ENCODE measurements around the gene THOC6. TPM values are rescaled to one million over a fixed set of nuclear protein-coding genes. Genes with fewer than 3 reads are reported as not detected.
A peak's percentile ranks its signal among the peaks of the same experiment; 100 is the strongest.

Gene THOC6
- total RNA-seq, 1 donor from 2014 or later, result 30.2 TPM

DNA sequence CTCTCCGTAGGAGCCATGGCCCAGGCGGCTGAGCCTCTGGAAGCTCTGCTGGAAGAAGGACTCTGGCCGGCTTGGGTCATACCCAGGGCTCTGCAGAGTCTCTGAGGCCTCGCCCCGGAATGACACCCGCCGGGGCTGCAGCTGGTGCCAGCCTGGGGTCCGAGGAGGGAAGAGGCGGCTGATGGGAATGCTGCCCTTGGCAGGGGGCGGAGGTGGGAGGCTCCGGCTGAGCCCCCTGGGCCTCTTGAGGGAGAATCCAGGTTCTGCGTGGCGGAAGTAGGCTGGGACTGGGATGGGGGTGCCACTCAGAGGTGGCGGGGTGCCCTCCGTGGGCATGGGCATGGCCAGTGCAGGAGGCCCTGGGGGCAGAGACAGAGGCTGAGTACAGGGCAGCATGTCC lies 47.2 kb upstream of the THOC6 start:
- no peak overlapping the region for H3K4me3 Mint-ChIP-seq (ENCODE audit: unreplicated experiment)
- TF ChIP-seq CTCF (IDR thresholded peaks at IDR 0.05; ENCODE audit: partially characterized antibody, unreplicated experiment), result no peak
- no peak for DNase-seq
- H3K36me3 Mint-ChIP-seq (ENCODE audit: unreplicated experiment), result no peaks in the 10 kb centered on the region
- H3K9me3 Mint-ChIP-seq (ENCODE audit: unreplicated experiment), result no peaks in the 10 kb centered on the region
- peaks cover 2% of the 10 kb centered on the region for H3K27me3 Mint-ChIP-seq (ENCODE audit: unreplicated experiment)
- H3K27ac Mint-ChIP-seq (ENCODE audit: unreplicated experiment), result no peak overlapping the region
- H3K4me1 Mint-ChIP-seq (ENCODE audit: low read depth, unreplicated experiment), result peaks cover 7% of the 10 kb centered on the region

- H3K36me3 Mint-ChIP-seq (ENCODE audit: unreplicated experiment), result no peaks in the 10 kb centered on the region
- H3K27ac Mint-ChIP-seq (ENCODE audit: unreplicated experiment), result no peak overlapping the region
- peaks cover 2% of the 10 kb centered on the region for H3K27me3 Mint-ChIP-seq (ENCODE audit: unreplicated experiment)
- no peaks in the 10 kb centered on the region for H3K9me3 Mint-ChIP-seq (ENCODE audit: unreplicated experiment)
- no peak overlapping the region for H3K4me3 Mint-ChIP-seq (ENCODE audit: unreplicated experiment)
- peaks cover 8% of the 10 kb centered on the region for H3K4me1 Mint-ChIP-seq (ENCODE audit: low read depth, unreplicated experiment)
- DNase-seq, result no peak
- TF ChIP-seq CTCF (IDR thresholded peaks at IDR 0.05; ENCODE audit: partially characterized antibody, unreplicated experiment), result no peak
Measured at GRCh38 chr16:2977440-2977839, 46.4 kb upstream of the THOC6 start.

DNA sequence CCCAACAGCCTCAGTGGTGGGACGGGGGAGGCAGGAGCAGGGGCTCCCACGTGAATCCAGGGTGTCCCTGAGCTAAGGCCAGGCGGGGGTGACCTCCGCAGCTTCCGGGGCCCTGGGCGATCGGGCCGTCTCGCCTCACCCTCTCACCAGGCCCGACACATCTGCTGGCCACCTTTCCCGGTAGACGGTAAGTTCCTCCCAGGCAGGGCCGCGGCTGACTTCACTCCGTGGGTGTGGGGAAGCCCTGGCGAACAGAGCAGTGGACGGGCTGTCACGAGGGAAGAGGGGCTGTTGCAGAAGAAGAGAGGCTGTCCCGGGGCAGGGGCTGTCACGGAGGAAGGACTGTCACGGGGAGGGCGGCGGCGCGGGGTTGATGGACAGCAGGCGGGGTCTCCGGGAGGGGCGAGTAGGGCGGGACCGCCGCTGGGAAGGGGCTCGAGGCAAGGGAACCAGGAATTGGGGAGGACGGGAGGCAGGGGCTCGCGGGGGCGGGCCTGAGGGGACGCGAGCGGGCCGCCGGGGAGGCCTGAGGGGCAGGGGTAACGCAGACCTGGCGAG lies 44.1 kb upstream of the THOC6 start:
- H3K27ac Mint-ChIP-seq (ENCODE audit: unreplicated experiment), result no peak overlapping the region

GRCh38 chr16:2980227-2981176 lies 43.3 kb upstream of the THOC6 start, which contains the start of gene PKMYT1:
TSS of gene PKMYT1 (minus strand) at chr16:2980446. CDS start at chr16:2979657, 789 bp downstream.
- no peak for TF ChIP-seq CTCF (IDR thresholded peaks at IDR 0.05; ENCODE audit: partially characterized antibody, unreplicated experiment)

More for the DNA sequence above, 44.1 kb upstream of the THOC6 start:
- no peak for DNase-seq
- Mint-ChIP-seq H3K4me1 (ENCODE audit: low read depth, unreplicated experiment) (peaks cover 5% of the 10 kb centered on the region), H3K36me3 (ENCODE audit: unreplicated experiment) (no peaks in the 10 kb centered on the region), H3K4me3 (ENCODE audit: unreplicated experiment) (peak overlapping the region; percentile 65), H3K27me3 (ENCODE audit: unreplicated experiment) (peaks cover 3% of the 10 kb centered on the region), H3K9me3 (ENCODE audit: unreplicated experiment) (peaks cover 3% of the 10 kb centered on the region)
- no peak for TF ChIP-seq CTCF (IDR thresholded peaks at IDR 0.05; ENCODE audit: partially characterized antibody, unreplicated experiment)

More at GRCh38 chr16:2980227-2981176, 43.3 kb upstream of the THOC6 start, which contains the start of gene PKMYT1:
- H3K4me3 Mint-ChIP-seq (ENCODE audit: unreplicated experiment), result peak within 1 kb of the TSS; percentile 68
- H3K27ac Mint-ChIP-seq (ENCODE audit: unreplicated experiment), result peak within 1 kb of the TSS; percentile 59
- no peaks in the 10 kb centered on the region for H3K36me3 Mint-ChIP-seq (ENCODE audit: unreplicated experiment)
- peaks cover 5% of the 10 kb centered on the region for H3K4me1 Mint-ChIP-seq (ENCODE audit: low read depth, unreplicated experiment)
- peak; percentile 93 for DNase-seq
- peaks cover 3% of the 10 kb centered on the region for H3K9me3 Mint-ChIP-seq (ENCODE audit: unreplicated experiment)
- H3K27me3 Mint-ChIP-seq (ENCODE audit: unreplicated experiment), result peaks cover 5% of the 10 kb centered on the region
